ENCODE measurements around the gene UBE2E2. TPM values are rescaled to one million over a fixed set of nuclear protein-coding genes. Genes with fewer than 3 reads are reported as not detected.

UBE2E2 gene
- total RNA-seq, 4 donors from 2014 or later: 7.9 to 44.7 (median 26.6) TPM

- Histone ChIP-seq H3K9me3 (no peaks in the 10 kb centered on the region), H3K27me3 (no peaks in the 10 kb centered on the region), H3K4me3 (no peak overlapping the region), H3K4me1 (peaks cover 18 to 46% of the 10 kb centered on the region in 2 donors), H3K27ac (no peak overlapping the region), H3K36me3 (no peaks in the 10 kb centered on the region)
- intact Hi-C loops (cut with DNase I; ENCODE audit: low total_unique reads): no loop called here
- in situ Hi-C loops (cut with MboI; ENCODE audit: low sequenced_read_pairs in 4 of 4): no loop called here
- ATAC-seq (no peak), DNase-seq (no peak)
- TF ChIP-seq CTCF (IDR thresholded peaks at IDR 0.05 in 4 of 5, conservative IDR thresholded peaks at IDR 0.05 in 1 of 5): no peak
- no peak for TF ChIP-seq POLR2A (IDR thresholded peaks at IDR 0.05)
These were observed 43.5 kb downstream of the UBE2E2 start for GRCh38 chr3:23246651-23247050.

DNA sequence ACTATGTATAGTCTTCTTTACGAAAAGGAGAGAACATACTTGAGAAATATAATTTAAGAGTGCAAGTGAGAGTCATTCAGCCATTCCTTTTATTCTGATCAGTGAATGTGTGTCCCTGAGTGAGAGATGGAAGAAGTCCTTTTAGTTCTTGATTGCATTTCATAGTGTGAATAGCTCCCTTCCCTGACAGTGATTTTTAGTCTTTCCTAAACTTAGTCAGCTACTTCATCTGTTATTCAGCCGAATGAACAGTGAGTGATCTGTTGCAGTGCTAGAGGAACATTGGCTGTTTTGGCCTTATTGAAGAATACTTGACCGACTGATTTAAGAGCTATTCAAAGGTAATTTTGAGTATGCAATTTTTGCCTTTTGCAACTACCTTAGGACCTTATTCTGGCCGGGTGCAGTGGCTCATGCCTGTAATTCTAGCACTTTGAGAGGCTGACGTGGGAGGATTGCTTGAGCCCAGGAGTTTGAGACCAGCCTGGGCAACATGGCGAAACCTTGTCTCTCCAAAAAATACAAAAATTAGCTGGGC lies 45.5 kb downstream of the UBE2E2 start:
- no peak for DNase-seq
- Histone ChIP-seq H3K36me3 (no peaks in the 10 kb centered on the region), H3K4me1 (peaks cover 29 to 41% of the 10 kb centered on the region in 2 donors), H3K27ac (no peak overlapping the region), H3K27me3 (no peaks in the 10 kb centered on the region), H3K4me3 (no peak overlapping the region), H3K9me3 (no peaks in the 10 kb centered on the region)
- no peak for ATAC-seq
- no peak for TF ChIP-seq CTCF (IDR thresholded peaks at IDR 0.05 in 4 of 5, conservative IDR thresholded peaks at IDR 0.05 in 1 of 5)
- no peak for TF ChIP-seq POLR2A (IDR thresholded peaks at IDR 0.05)
- intact Hi-C loops (cut with DNase I; ENCODE audit: low total_unique reads): no loop called here
- in situ Hi-C loops (cut with MboI; ENCODE audit: low sequenced_read_pairs in 4 of 4): no loop called here

- no peaks in the 10 kb centered on the region for H3K36me3 ChIP-seq
- no peak for DNase-seq
- H3K27ac ChIP-seq: no peak overlapping the region
- H3K4me3 ChIP-seq: no peak overlapping the region
- in situ Hi-C loops (cut with MboI; ENCODE audit: low sequenced_read_pairs in 4 of 4): no loop called here
- no peaks in the 10 kb centered on the region for H3K27me3 ChIP-seq
- H3K9me3 ChIP-seq: no peaks in the 10 kb centered on the region
- no peak for ATAC-seq
- TF ChIP-seq CTCF (IDR thresholded peaks at IDR 0.05 in 4 of 5, conservative IDR thresholded peaks at IDR 0.05 in 1 of 5): no peak
- TF ChIP-seq POLR2A (IDR thresholded peaks at IDR 0.05): no peak
- H3K4me1 ChIP-seq: peaks cover 29 to 41% of the 10 kb centered on the region in 2 donors
- intact Hi-C loops (cut with DNase I; ENCODE audit: low total_unique reads): loop anchor here (10.0 kb wide), 1 partner anchor 345 kb away; no protein-coding TSS in a partner anchor
These were observed 46.8 kb downstream of the UBE2E2 start for GRCh38 chr3:23249961-23250360.

GRCh38 chr3:23252122-23252521 lies 49.0 kb downstream of the UBE2E2 start:
- DNase-seq (no peak), ATAC-seq (no peak)
- no peak for TF ChIP-seq CTCF (IDR thresholded peaks at IDR 0.05 in 4 of 5, conservative IDR thresholded peaks at IDR 0.05 in 1 of 5)
- no peak for TF ChIP-seq POLR2A (IDR thresholded peaks at IDR 0.05)
- Histone ChIP-seq H3K27me3 (no peaks in the 10 kb centered on the region), H3K9me3 (no peaks in the 10 kb centered on the region), H3K36me3 (no peaks in the 10 kb centered on the region), H3K4me3 (no peak overlapping the region), H3K27ac (no peak overlapping the region), H3K4me1 (peaks cover 37 to 52% of the 10 kb centered on the region in 2 donors)
- in situ Hi-C loops (cut with MboI; ENCODE audit: low sequenced_read_pairs in 4 of 4) (no loop called here), intact Hi-C loops (cut with DNase I; ENCODE audit: low total_unique reads) (loop anchor here (10.0 kb wide), 1 partner anchor 343 kb away; no protein-coding TSS in a partner anchor)

GRCh38 chr3:23253214-23253613 lies 50.1 kb downstream of the UBE2E2 start:
- no peak overlapping the region for H3K27ac ChIP-seq
- intact Hi-C loops (cut with DNase I; ENCODE audit: low total_unique reads): loop anchor here (10.0 kb wide), 1 partner anchor 342 kb away; no protein-coding TSS in a partner anchor
- no peaks in the 10 kb centered on the region for H3K27me3 ChIP-seq
- no peak for TF ChIP-seq CTCF (IDR thresholded peaks at IDR 0.05 in 4 of 5, conservative IDR thresholded peaks at IDR 0.05 in 1 of 5)
- TF ChIP-seq POLR2A (IDR thresholded peaks at IDR 0.05): no peak
- no peak for ATAC-seq
- H3K36me3 ChIP-seq: no peaks in the 10 kb centered on the region
- peaks cover 34 to 50% of the 10 kb centered on the region in 2 donors for H3K4me1 ChIP-seq
- no peaks in the 10 kb centered on the region for H3K9me3 ChIP-seq
- in situ Hi-C loops (cut with MboI; ENCODE audit: low sequenced_read_pairs in 4 of 4): no loop called here
- no peak overlapping the region for H3K4me3 ChIP-seq
- no peak for DNase-seq

Data from gastrocnemius medialis (tissue), 4 donors.